HL-60 (cell line): ENCODE data around the gene SPATA3.
"Not testable (repeated sequence)": the region's sequence is repeated elsewhere in the genome, so short reads cannot be mapped to it uniquely, and the experiment has no call there.

Experiments used
- DNase-seq, 2 experiments: peaks; one replicate each; pipeline ENCODE4 v3.0.0-alpha.2; 2010 to 2020; ENCODE audit warnings: low read depth in 1 of 2, low spot score in 1 of 2
- H3K27ac ChIP-seq: fragments of 250-450 bp; sonication (Bioruptor Pico); replicated peaks from 2 replicates; pipeline ENCODE4 v1.5.1; 2020; ENCODE audit warnings: mild to moderate bottlenecking, moderate library complexity
- H3K27me3 ChIP-seq: fragments of 250-450 bp; sonication (Bioruptor Pico); 2 replicates; pipeline ENCODE4 v1.5.1; 2021; ENCODE audit warnings: mild to moderate bottlenecking, moderate library complexity; ENCODE audit not compliant: insufficient read depth, poor library complexity, severe bottlenecking
- H3K4me3 ChIP-seq: replicated peaks from 2 replicates; pipeline ENCODE4 v1.5.1; 2011; ENCODE audit warnings: mild to moderate bottlenecking, control low read depth, low read length; ENCODE audit not compliant: insufficient read depth
- GABPA ChIP-seq: IDR thresholded peaks from 2 replicates; pipeline ENCODE4 v1.6.1; 2012; ENCODE audit warnings: low read depth
- POLR2AphosphoS5 ChIP-seq: IDR thresholded peaks from 2 replicates; pipeline ENCODE4 v1.6.1; 2012; ENCODE audit warnings: low read depth
- REST ChIP-seq: IDR thresholded peaks from 2 replicates; pipeline ENCODE4 v1.6.1; 2012; ENCODE audit warnings: low read depth; ENCODE audit not compliant: insufficient replicate concordance
- SPI1 ChIP-seq: IDR thresholded peaks from 2 replicates; pipeline ENCODE4 v1.6.1; 2012; ENCODE audit warnings: low read depth, mild to moderate bottlenecking, borderline replicate concordance
- TF ChIP-seq, protein P1 (sequence below): IDR thresholded peaks from one replicate; pipeline ENCODE4 v1.5.1; 2011; ENCODE audit warnings: low read length, control low read depth, inconsistent platforms; ENCODE audit not compliant: insufficient read depth

Gene SPATA3

DNA sequence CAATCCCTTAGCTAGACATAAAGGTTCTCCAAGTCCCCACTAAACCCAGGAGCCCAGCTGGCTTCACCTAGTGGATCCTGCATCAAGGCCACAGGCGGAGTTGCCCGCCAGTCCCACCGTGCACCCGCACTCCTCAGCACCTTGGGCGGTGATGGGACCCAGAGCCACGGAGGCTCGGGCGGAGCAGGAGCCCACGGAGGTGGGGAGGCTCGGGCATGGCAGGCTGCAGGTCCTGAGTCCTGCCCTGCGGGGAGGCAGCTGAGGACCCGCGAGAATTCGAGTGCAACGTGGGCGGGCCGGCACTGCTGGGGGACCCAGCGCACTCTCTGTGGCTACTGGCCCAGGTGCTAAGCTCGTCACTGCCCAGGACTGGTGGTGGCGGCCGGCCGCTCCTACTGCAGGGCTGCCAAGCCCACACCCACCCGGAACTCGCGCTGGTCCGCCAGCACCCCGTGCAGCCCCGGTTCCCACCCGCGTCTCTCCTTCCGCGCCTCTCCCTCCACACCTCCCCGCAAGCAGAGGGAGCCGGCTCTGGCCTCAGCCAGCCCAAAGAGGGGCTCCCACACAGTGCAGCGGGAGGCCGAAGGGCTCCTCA lies 31.7 kb upstream of the SPATA3 start:
- Histone ChIP-seq H3K4me3 (no peak overlapping the region), H3K27ac (no peak overlapping the region), H3K27me3 (no peaks in the 10 kb centered on the region)
- DNase-seq: no peak
- TF ChIP-seq REST (no peak), SPI1 (no peak), POLR2AphosphoS5 (no peak), GABPA (no peak)
- TF ChIP-seq, protein P1, sequence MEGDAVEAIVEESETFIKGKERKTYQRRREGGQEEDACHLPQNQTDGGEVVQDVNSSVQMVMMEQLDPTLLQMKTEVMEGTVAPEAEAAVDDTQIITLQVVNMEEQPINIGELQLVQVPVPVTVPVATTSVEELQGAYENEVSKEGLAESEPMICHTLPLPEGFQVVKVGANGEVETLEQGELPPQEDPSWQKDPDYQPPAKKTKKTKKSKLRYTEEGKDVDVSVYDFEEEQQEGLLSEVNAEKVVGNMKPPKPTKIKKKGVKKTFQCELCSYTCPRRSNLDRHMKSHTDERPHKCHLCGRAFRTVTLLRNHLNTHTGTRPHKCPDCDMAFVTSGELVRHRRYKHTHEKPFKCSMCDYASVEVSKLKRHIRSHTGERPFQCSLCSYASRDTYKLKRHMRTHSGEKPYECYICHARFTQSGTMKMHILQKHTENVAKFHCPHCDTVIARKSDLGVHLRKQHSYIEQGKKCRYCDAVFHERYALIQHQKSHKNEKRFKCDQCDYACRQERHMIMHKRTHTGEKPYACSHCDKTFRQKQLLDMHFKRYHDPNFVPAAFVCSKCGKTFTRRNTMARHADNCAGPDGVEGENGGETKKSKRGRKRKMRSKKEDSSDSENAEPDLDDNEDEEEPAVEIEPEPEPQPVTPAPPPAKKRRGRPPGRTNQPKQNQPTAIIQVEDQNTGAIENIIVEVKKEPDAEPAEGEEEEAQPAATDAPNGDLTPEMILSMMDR: no peak

- H3K27me3 ChIP-seq: no peaks in the 10 kb centered on the region
- H3K4me3 ChIP-seq: no peak overlapping the region
- TF ChIP-seq, protein P1: no peak
- TF ChIP-seq GABPA: no peak
- TF ChIP-seq REST: no peak
- no peak overlapping the region for H3K27ac ChIP-seq
- no peak for DNase-seq
Measured at GRCh38 chr2:230967113-230967512, 28.8 kb upstream of the SPATA3 start.

DNA sequence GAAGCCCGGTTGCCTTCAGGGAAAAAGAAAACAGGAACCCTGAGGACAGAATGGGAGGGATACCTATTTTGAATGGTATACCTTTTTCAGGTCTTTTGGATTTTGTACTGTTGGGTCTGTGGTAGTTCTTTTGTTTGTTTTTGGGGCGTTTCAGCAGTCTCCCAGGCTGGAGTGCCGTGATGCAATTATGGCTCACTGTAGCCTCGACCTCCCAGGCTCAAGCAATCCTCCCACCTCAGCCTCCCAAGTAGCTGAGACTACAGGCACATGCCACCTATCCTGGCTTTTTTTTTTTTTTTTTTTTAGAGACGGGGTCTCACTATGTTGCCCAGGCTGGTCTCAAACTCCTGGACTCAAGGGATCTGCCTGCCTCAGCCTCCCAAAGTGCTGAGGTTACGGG lies 27.6 kb upstream of the SPATA3 start:
- not testable (repeated sequence) for DNase-seq, H3K27me3 ChIP-seq, H3K4me3 ChIP-seq, H3K27ac ChIP-seq

GRCh38 chr2:230968921-230969658 lies 26.8 kb upstream of the SPATA3 start:
- TF ChIP-seq REST (no peak), POLR2AphosphoS5 (no peak), SPI1 (no peak), GABPA (no peak)
- TF ChIP-seq, protein P1: no peak
- no peak overlapping the region for H3K27ac ChIP-seq
- DNase-seq: no peak
- no peaks in the 10 kb centered on the region for H3K27me3 ChIP-seq
- no peak overlapping the region for H3K4me3 ChIP-seq
